Esophagus muscularis mucosa (tissue), 4 donors: ENCODE results near the gene TIGD4. TPM values are rescaled to one million over a fixed set of nuclear protein-coding genes. Genes with fewer than 3 reads are reported as not detected.

Source experiments
- DNase-seq: peaks from one replicate; pipeline ENCODE4 v3.0.0-alpha.2; 2017; ENCODE audit errors: extremely low spot score
- H3K27ac ChIP-seq, 4 donors: fragments of 200-600 bp; sonication (generic); replicated peaks in 1 of 4; 1 replicate in 3 of 4; 2 replicates in 1 of 4; pipeline ENCODE4 v1.5.1; 2016 to 2019; ENCODE audit warnings: mild to moderate bottlenecking in 1 of 4
- H3K27me3 ChIP-seq, 4 donors: fragments of 200-600 bp; sonication (generic); one replicate each; pipeline versions ENCODE4 v1.5.1 to v1.6.0; 2016 to 2019
- H3K36me3 ChIP-seq, 4 donors: fragments of 200-600 bp; sonication (generic); one replicate each; pipeline ENCODE4 v1.5.1; 2016 to 2019
- H3K4me1 ChIP-seq, 4 donors: fragments of 200-600 bp; sonication (generic); one replicate each; pipeline ENCODE4 v1.5.1; 2016 to 2019
- H3K4me3 ChIP-seq, 4 donors: fragments of 200-600 bp; sonication (generic); 1 replicate in 2 of 4; 2 replicates in 2 of 4; pipeline ENCODE4 v1.5.1; 2016 to 2019; ENCODE audit warnings: mild to moderate bottlenecking in 4 of 4, moderate library complexity in 1 of 4
- H3K9me3 ChIP-seq, 4 donors: fragments of 200-600 bp; sonication (generic); 1 replicate in 3 of 4; 2 replicates in 1 of 4; pipeline ENCODE4 v1.5.1; 2016 to 2019
- EP300 ChIP-seq: sonication (generic); formaldehyde crosslinking; IDR thresholded peaks from one replicate; pipeline ENCODE4 v1.6.1; 2017; ENCODE audit warnings: antibody characterized with exemption
- POLR2A ChIP-seq: fragments of 450-650 bp; IDR thresholded peaks from one replicate; pipeline ENCODE4 v1.6.1; 2017; ENCODE audit warnings: antibody characterized with exemption, moderate library complexity, mild to moderate bottlenecking, low read depth
- POLR2AphosphoS5 ChIP-seq, 2 donors: sonication (generic); formaldehyde crosslinking; IDR thresholded peaks; one replicate each; pipeline ENCODE4 v1.6.1; 2017; ENCODE audit warnings: antibody characterized with exemption in 2 of 2
- WGBS: methylation state at CpG from one replicate; pipeline ENCODE4 v1.1.5; 2018; 5-methylcytosine and 5-hydroxymethylcytosine counted together
- intact Hi-C: fragments of 100-400 bp; cut with DNase I; formaldehyde crosslinking; loops from one replicate; pipeline ENCODE4 v1.15.1; 2023
- total RNA-seq, 4 donors: library from RNA; depleted of rRNA; stranded (reverse); fragments of >200 nt; gene quantifications; one replicate each; pipeline versions ENCODE4 v1.1.0 to v1.2.1, GENCODE V29; 2016
- TF ChIP-seq, protein P1 (sequence below), 3 experiments: fragments of 200-600 bp in 2 of 3; fragments of 450-650 bp in 1 of 3; sonication (generic) in 2 of 3; IDR thresholded peaks; one replicate each; pipeline ENCODE4 v1.5.1; 2017 to 2019; ENCODE audit warnings: antibody characterized with exemption in 3 of 3, mild to moderate bottlenecking in 2 of 3, moderate library complexity in 1 of 3

TIGD4 gene
- total RNA-seq, 4 donors from 2014 or later: 0.17 to 0.52 (median 0.37) TPM

DNA sequence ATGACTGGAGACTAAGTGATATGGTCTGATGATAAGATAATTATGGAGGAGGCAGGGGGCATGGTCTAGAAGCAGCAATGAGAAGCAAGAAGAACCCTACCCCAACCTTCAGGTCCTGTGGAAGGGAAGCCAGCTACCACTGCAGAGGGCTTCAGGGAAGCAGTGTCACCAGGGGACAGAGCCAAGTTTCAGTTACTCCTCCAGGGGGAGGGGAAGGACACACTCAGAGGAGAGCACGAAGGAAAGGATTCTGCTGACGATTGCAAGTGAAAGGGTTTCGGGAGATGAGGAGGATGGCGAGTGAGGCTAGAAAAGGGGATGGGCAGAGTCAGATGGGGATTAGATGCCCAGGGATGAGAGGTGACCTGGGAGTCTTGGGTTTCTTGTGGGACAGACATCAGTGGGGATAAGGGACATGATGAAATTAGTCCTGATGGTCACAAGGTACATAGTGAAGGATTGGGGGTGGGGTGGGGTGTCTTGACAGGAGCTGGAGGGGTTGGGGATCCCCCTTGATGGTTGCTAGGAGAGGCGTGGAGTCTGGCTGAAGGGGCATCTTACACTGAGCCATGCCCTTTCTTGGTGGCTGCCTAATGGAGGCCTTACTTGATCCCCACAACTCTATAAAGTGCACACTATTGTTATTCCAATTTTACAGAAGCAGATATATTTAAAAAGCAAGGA, 45.4 kb downstream of the TIGD4 start:
- H3K36me3 ChIP-seq: no peaks in the 10 kb centered on the region
- H3K27me3 ChIP-seq: no peaks in the 10 kb centered on the region
- H3K27ac ChIP-seq: no peak overlapping the region
- H3K4me1 ChIP-seq: no peaks in the 10 kb centered on the region
- H3K9me3 ChIP-seq: no peaks in the 10 kb centered on the region
- intact Hi-C loops: loop anchor here (10.0 kb wide), 1 partner anchor 239 kb away; no protein-coding TSS in a partner anchor
- 75% methylated on average over 5 of the region's 5 CpGs for WGBS
- TF ChIP-seq POLR2AphosphoS5 (IDR thresholded peaks at IDR 0.05) (no peak), POLR2A (no peak)
- TF ChIP-seq, protein P1, sequence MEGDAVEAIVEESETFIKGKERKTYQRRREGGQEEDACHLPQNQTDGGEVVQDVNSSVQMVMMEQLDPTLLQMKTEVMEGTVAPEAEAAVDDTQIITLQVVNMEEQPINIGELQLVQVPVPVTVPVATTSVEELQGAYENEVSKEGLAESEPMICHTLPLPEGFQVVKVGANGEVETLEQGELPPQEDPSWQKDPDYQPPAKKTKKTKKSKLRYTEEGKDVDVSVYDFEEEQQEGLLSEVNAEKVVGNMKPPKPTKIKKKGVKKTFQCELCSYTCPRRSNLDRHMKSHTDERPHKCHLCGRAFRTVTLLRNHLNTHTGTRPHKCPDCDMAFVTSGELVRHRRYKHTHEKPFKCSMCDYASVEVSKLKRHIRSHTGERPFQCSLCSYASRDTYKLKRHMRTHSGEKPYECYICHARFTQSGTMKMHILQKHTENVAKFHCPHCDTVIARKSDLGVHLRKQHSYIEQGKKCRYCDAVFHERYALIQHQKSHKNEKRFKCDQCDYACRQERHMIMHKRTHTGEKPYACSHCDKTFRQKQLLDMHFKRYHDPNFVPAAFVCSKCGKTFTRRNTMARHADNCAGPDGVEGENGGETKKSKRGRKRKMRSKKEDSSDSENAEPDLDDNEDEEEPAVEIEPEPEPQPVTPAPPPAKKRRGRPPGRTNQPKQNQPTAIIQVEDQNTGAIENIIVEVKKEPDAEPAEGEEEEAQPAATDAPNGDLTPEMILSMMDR (IDR thresholded peaks at IDR 0.05): no peak
- H3K4me3 ChIP-seq: no peak overlapping the region
- peak; percentile 45 for DNase-seq

DNA sequence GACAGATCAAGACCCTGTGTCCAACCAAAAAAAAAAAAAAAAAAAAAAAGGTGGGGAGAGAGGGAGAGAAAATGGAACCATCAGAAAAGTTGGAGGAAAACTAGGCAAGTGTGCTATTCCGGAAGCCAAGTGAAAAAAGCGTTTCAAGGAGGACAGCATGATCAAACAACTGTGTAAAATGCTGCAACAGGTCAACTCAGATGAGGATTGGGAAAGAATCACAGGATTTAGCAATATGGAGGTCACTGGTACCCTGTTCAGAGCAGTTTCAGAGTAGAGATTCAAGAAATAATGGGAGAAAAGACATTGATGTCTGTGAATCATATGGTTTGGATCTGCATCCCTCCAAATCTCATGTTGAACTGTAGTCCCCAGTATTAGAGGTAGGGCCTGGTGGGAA, 47.5 kb downstream of the TIGD4 start:
- intact Hi-C loops: loop anchor here (10.0 kb wide), 1 partner anchor 237 kb away; no protein-coding TSS in a partner anchor
- DNase-seq: no peak
- Histone ChIP-seq H3K27me3 (no peaks in the 10 kb centered on the region), H3K4me3 (no peak overlapping the region), H3K9me3 (no peaks in the 10 kb centered on the region), H3K27ac (no peak overlapping the region), H3K4me1 (no peaks in the 10 kb centered on the region), H3K36me3 (no peaks in the 10 kb centered on the region)
- TF ChIP-seq POLR2A (no peak), EP300 (no peak)
- TF ChIP-seq, protein P1 (IDR thresholded peaks at IDR 0.05): no peak
- WGBS: 90% methylated on average over 2 of the region's 2 CpGs

DNA sequence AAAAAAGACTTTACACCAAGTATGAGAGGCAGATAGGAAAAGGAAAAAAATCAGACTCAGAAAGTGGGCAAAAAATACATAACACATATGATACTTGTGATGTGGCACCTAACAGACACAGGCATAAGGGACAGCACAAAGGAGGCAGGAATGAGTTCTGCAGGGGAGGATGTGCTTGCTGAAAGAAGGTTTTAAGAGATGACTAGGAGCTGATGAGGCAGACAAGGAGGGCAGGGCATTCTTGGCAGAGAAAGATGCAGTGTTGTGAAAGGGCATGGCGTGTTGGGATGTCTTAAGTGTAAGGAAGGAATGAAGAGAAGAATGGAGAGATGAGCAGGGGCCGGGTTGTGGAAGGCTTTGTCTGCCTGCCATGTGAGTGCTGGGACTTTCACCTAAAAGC, 50.1 kb downstream of the TIGD4 start:
- no peaks in the 10 kb centered on the region for H3K27me3 ChIP-seq
- no peaks in the 10 kb centered on the region for H3K4me1 ChIP-seq
- H3K9me3 ChIP-seq: no peaks in the 10 kb centered on the region
- TF ChIP-seq EP300 (no peak), POLR2AphosphoS5 (IDR thresholded peaks at IDR 0.05) (no peak), POLR2A (no peak)
- TF ChIP-seq, protein P1 (IDR thresholded peaks at IDR 0.05): no peak
- 27% methylated on average over 2 of the region's 2 CpGs for WGBS
- no peak overlapping the region for H3K4me3 ChIP-seq
- intact Hi-C loops: no loop called here
- H3K36me3 ChIP-seq: no peaks in the 10 kb centered on the region
- DNase-seq: no peak
- H3K27ac ChIP-seq: no peak overlapping the region

DNA sequence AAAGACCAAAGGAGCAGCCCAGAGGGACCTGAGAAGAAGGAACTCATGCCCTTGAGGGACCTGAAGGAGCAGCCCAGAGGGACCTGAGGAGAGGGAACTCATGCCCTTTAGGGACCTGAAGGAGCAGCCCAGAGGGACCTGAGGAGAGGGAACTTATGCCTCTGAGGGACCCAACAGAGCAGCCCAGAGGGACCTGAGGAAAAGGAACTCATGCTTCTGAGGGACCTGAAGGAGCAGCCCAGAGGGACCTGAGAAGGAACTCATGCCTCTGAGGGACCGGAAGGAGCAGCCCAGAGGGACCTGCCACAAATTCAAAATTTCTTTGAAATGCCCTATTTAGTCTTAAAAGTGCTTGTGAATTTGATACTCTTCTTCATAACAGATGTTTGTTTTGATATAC, 51.2 kb downstream of the TIGD4 start:
- Histone ChIP-seq H3K27me3 (no peaks in the 10 kb centered on the region), H3K27ac (no peak overlapping the region), H3K4me1 (no peaks in the 10 kb centered on the region), H3K9me3 (no peaks in the 10 kb centered on the region), H3K36me3 (no peaks in the 10 kb centered on the region), H3K4me3 (no peak overlapping the region)
- TF ChIP-seq EP300 (no peak), POLR2AphosphoS5 (IDR thresholded peaks at IDR 0.05) (no peak), POLR2A (no peak)
- TF ChIP-seq, protein P1 (IDR thresholded peaks at IDR 0.05): no peak
- intact Hi-C loops: no loop called here
- whole genome bisulfite sequencing: 94% methylated on average over 1 of the region's 1 CpG
- DNase-seq: no peak

DNA sequence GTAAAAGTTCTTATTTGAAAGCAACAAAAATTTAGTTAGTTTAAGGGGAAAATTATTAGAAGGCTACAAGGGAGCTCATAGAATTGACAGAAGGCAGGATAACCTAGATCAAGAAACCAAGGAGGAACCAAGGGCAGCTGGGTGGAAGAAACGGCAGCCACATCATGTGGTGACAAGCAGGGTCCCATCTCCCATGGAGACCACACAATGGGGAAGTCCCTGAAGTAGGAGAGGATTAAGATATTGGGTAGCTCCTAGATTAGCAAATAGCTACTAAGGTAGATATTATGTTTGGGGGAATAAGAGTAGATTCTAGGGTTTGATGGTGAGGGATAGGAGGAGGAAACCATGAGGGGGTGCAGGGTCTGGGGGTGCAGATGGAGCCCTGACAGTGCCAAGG, 51.7 kb downstream of the TIGD4 start:
- no peaks in the 10 kb centered on the region for H3K9me3 ChIP-seq
- intact Hi-C loops: no loop called here
- H3K4me1 ChIP-seq: no peaks in the 10 kb centered on the region
- WGBS: 52% methylated on average over 1 of the region's 1 CpG
- TF ChIP-seq EP300 (no peak), POLR2AphosphoS5 (IDR thresholded peaks at IDR 0.05) (no peak), POLR2A (no peak)
- TF ChIP-seq, protein P1 (IDR thresholded peaks at IDR 0.05): no peak
- DNase-seq: no peak
- no peak overlapping the region for H3K27ac ChIP-seq
- no peaks in the 10 kb centered on the region for H3K36me3 ChIP-seq
- H3K27me3 ChIP-seq: no peaks in the 10 kb centered on the region
- no peak overlapping the region for H3K4me3 ChIP-seq
